ACC112 (cell line): ENCODE data around the gene SLC6A3.

Source experiments
- H2AFZ ChIP-seq: fragments of 200-600 bp; sonication (generic); one replicate; pipeline ENCODE4 v1.6.0; 2017; ENCODE audit warnings: antibody characterized with exemption, low read length; ENCODE audit not compliant: unreplicated experiment
- H3K27ac ChIP-seq: fragments of 200-600 bp; sonication (generic); 2 replicates; pipeline ENCODE4 v1.5.1; 2014; ENCODE audit warnings: low read depth, mild to moderate bottlenecking, antibody characterized with exemption, low read length, moderate library complexity
- H3K27me3 ChIP-seq: fragments of 200-600 bp; sonication (generic); 2 replicates; pipeline ENCODE4 v1.6.1; 2014; ENCODE audit warnings: mild to moderate bottlenecking, antibody characterized with exemption, low read length, moderate library complexity, mixed read lengths; ENCODE audit not compliant: insufficient read depth
- H3K36me3 ChIP-seq: fragments of 200-600 bp; sonication (generic); 2 replicates; pipeline ENCODE4 v1.6.1; 2016; ENCODE audit warnings: mild to moderate bottlenecking, antibody characterized with exemption, low read length, moderate library complexity, mixed read lengths; ENCODE audit not compliant: insufficient read depth
- H3K4me1 ChIP-seq: fragments of 200-600 bp; sonication (generic); one replicate; pipeline ENCODE4 v1.6.1; 2016; ENCODE audit warnings: low read length, mixed read lengths; ENCODE audit not compliant: insufficient read depth, unreplicated experiment, control insufficient read depth
- H3K4me3 ChIP-seq: fragments of 200-600 bp; sonication (generic); 2 replicates; pipeline ENCODE4 v1.5.1; 2014; ENCODE audit warnings: mild to moderate bottlenecking, low read depth, low read length
- H3K79me2 ChIP-seq: fragments of 200-600 bp; sonication (generic); one replicate; pipeline ENCODE4 v1.6.0; 2016; ENCODE audit warnings: low read length; ENCODE audit not compliant: control insufficient read depth, unreplicated experiment, insufficient read depth

SLC6A3 gene

GRCh38 chr5:1440098-1440493 is 5.1 kb downstream of the SLC6A3 start:
- Histone ChIP-seq H3K27me3 (peaks cover 61% of the 10 kb centered on the region), H3K36me3 (no peaks in the 10 kb centered on the region), H3K27ac (no peak overlapping the region), H3K4me1 (peaks cover 7% of the 10 kb centered on the region), H3K4me3 (no peak overlapping the region), H3K79me2 (no peaks in the 10 kb centered on the region), H2AFZ (no peak overlapping the region)

GRCh38 chr5:1439388-1440097 is 5.7 kb downstream of the SLC6A3 start:
- Histone ChIP-seq H3K36me3 (no peaks in the 10 kb centered on the region), H2AFZ (no peak overlapping the region), H3K79me2 (no peaks in the 10 kb centered on the region), H3K4me3 (no peak overlapping the region), H3K4me1 (peaks cover 7% of the 10 kb centered on the region), H3K27ac (no peak overlapping the region), H3K27me3 (peaks cover 55% of the 10 kb centered on the region)

GRCh38 chr5:1438871-1439270 is 6.4 kb downstream of the SLC6A3 start:
- Histone ChIP-seq H2AFZ (no peak overlapping the region), H3K4me1 (peaks cover 7% of the 10 kb centered on the region), H3K27me3 (peaks cover 53% of the 10 kb centered on the region), H3K36me3 (no peaks in the 10 kb centered on the region), H3K79me2 (no peaks in the 10 kb centered on the region), H3K27ac (no peak overlapping the region), H3K4me3 (no peak overlapping the region)

GRCh38 chr5:1437876-1438559 is 7.2 kb downstream of the SLC6A3 start:
- Histone ChIP-seq H3K36me3 (no peaks in the 10 kb centered on the region), H3K4me3 (no peak overlapping the region), H3K27ac (no peak overlapping the region), H3K27me3 (peaks cover 44% of the 10 kb centered on the region), H2AFZ (no peak overlapping the region), H3K4me1 (peaks cover 7% of the 10 kb centered on the region), H3K79me2 (no peaks in the 10 kb centered on the region)

GRCh38 chr5:1437226-1437829 is 7.9 kb downstream of the SLC6A3 start:
- H3K4me3 ChIP-seq, result no peak overlapping the region
- peaks cover 37% of the 10 kb centered on the region for H3K27me3 ChIP-seq
- H3K4me1 ChIP-seq, result peaks cover 7% of the 10 kb centered on the region
- no peak overlapping the region for H3K27ac ChIP-seq
- no peaks in the 10 kb centered on the region for H3K79me2 ChIP-seq
- H3K36me3 ChIP-seq, result no peaks in the 10 kb centered on the region
- peak overlapping the region; percentile 38 for H2AFZ ChIP-seq

- Histone ChIP-seq H3K4me3 (no peak overlapping the region), H3K27me3 (peaks cover 31% of the 10 kb centered on the region), H3K4me1 (peaks cover 7% of the 10 kb centered on the region), H3K27ac (no peak overlapping the region), H2AFZ (no peak overlapping the region), H3K79me2 (no peaks in the 10 kb centered on the region), H3K36me3 (no peaks in the 10 kb centered on the region)
Observed at GRCh38 chr5:1436681-1437080, 8.6 kb downstream of the SLC6A3 start.

- peaks cover 26% of the 10 kb centered on the region for H3K27me3 ChIP-seq
Observed at GRCh38 chr5:1436036-1436435, 9.2 kb downstream of the SLC6A3 start.

GRCh38 chr5:1435369-1435768 is 9.9 kb downstream of the SLC6A3 start:
- Histone ChIP-seq H3K36me3 (no peaks in the 10 kb centered on the region), H3K79me2 (no peaks in the 10 kb centered on the region), H2AFZ (no peak overlapping the region), H3K27me3 (peaks cover 20% of the 10 kb centered on the region), H3K4me3 (no peak overlapping the region), H3K27ac (no peak overlapping the region), H3K4me1 (peaks cover 7% of the 10 kb centered on the region)

More at GRCh38 chr5:1436036-1436435, 9.2 kb downstream of the SLC6A3 start:
- no peak overlapping the region for H3K4me3 ChIP-seq
- H3K79me2 ChIP-seq, result no peaks in the 10 kb centered on the region
- H2AFZ ChIP-seq, result no peak overlapping the region
- no peaks in the 10 kb centered on the region for H3K36me3 ChIP-seq
- peaks cover 7% of the 10 kb centered on the region for H3K4me1 ChIP-seq
- no peak overlapping the region for H3K27ac ChIP-seq

- Histone ChIP-seq H3K36me3 (no peaks in the 10 kb centered on the region), H3K27ac (no peak overlapping the region), H3K4me3 (no peak overlapping the region), H3K4me1 (peaks cover 1% of the 10 kb centered on the region), H3K79me2 (no peaks in the 10 kb centered on the region), H2AFZ (no peak overlapping the region), H3K27me3 (peaks cover 4% of the 10 kb centered on the region; the same call in 1 of the 2 replicates)
Observed at GRCh38 chr5:1432296-1432695, 12.9 kb downstream of the SLC6A3 start.

GRCh38 chr5:1431896-1432295 is 13.3 kb downstream of the SLC6A3 start:
- H3K27me3 ChIP-seq, result peaks cover 4% of the 10 kb centered on the region; the same call in 1 of the 2 replicates
- H3K79me2 ChIP-seq, result no peaks in the 10 kb centered on the region
- H3K27ac ChIP-seq, result no peak overlapping the region
- H2AFZ ChIP-seq, result no peak overlapping the region
- no peak overlapping the region for H3K4me3 ChIP-seq
- no peaks in the 10 kb centered on the region for H3K4me1 ChIP-seq
- H3K36me3 ChIP-seq, result no peaks in the 10 kb centered on the region
